Vagina (tissue), 2 donors: ENCODE measurements around the gene IRAK1.

Experiments used
- POLR2A ChIP-seq, 2 donors: fragments of 450-650 bp; IDR thresholded peaks; one replicate each; pipeline ENCODE4 v1.6.1; 2017; ENCODE audit warnings: antibody characterized with exemption in 2 of 2, mild to moderate bottlenecking in 2 of 2, moderate library complexity in 2 of 2
- POLR2AphosphoS5 ChIP-seq, 2 donors: sonication (generic); formaldehyde crosslinking; IDR thresholded peaks; one replicate each; pipeline ENCODE4 v1.9.0; 2017; ENCODE audit warnings: antibody characterized with exemption in 2 of 2, mild to moderate bottlenecking in 2 of 2, low read depth in 1 of 2; ENCODE audit not compliant: insufficient read depth in 1 of 2
- TF ChIP-seq, protein P1 (sequence below), 3 experiments: fragments of 450-650 bp in 2 of 3; fragments of 200-600 bp in 1 of 3; sonication (generic) in 1 of 3; IDR thresholded peaks; one replicate each; pipeline ENCODE4 v1.5.1; 2017 to 2019; ENCODE audit warnings: antibody characterized with exemption in 3 of 3, mild to moderate bottlenecking in 2 of 3, moderate library complexity in 2 of 3

GRCh38 chrX:154059729-154060245 is 40.1 kb upstream of the IRAK1 start:
- TF ChIP-seq, protein P1, sequence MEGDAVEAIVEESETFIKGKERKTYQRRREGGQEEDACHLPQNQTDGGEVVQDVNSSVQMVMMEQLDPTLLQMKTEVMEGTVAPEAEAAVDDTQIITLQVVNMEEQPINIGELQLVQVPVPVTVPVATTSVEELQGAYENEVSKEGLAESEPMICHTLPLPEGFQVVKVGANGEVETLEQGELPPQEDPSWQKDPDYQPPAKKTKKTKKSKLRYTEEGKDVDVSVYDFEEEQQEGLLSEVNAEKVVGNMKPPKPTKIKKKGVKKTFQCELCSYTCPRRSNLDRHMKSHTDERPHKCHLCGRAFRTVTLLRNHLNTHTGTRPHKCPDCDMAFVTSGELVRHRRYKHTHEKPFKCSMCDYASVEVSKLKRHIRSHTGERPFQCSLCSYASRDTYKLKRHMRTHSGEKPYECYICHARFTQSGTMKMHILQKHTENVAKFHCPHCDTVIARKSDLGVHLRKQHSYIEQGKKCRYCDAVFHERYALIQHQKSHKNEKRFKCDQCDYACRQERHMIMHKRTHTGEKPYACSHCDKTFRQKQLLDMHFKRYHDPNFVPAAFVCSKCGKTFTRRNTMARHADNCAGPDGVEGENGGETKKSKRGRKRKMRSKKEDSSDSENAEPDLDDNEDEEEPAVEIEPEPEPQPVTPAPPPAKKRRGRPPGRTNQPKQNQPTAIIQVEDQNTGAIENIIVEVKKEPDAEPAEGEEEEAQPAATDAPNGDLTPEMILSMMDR (IDR thresholded peaks at IDR 0.05), result no peak
- TF ChIP-seq POLR2A (IDR thresholded peaks at IDR 0.05) (no peak), POLR2AphosphoS5 (IDR thresholded peaks at IDR 0.05; ENCODE audit: insufficient read depth in 1 of 2, low read depth in 1 of 2) (no peak)
